Right lobe of liver (tissue), 6 donors: ENCODE results near the gene JMY. TPM values are rescaled to one million over a fixed set of nuclear protein-coding genes. Genes with fewer than 3 reads are reported as not detected.

Experiments used
- ATAC-seq, 4 donors: fragments of 200-7000 bp; cut with Tn5 transposase; one replicate each; pipeline ENCODE4 v1.9.1; 2020; ENCODE audit warnings: mild to moderate bottlenecking in 4 of 4, moderate library complexity in 4 of 4
- DNase-seq, 3 donors: peaks; one replicate each; pipeline ENCODE4 v3.0.0-alpha.2; 2020
- H3K27ac ChIP-seq, 3 donors: fragments of 200-600 bp; one replicate each; pipeline ENCODE4 v1.8.0; 2022
- H3K27me3 ChIP-seq, 2 donors: fragments of 200-600 bp; one replicate each; pipeline ENCODE4 v1.8.0; 2022
- H3K36me3 ChIP-seq, 4 donors: fragments of 200-600 bp; sonication (generic) in 1 of 4; one replicate each; pipeline versions ENCODE4 v1.5.1 to v1.8.0; 2017 to 2022; ENCODE audit warnings: control low read depth in 1 of 4
- H3K4me1 ChIP-seq, 4 donors: fragments of 200-600 bp; sonication (generic) in 1 of 4; one replicate each; pipeline versions ENCODE4 v1.5.1 to v1.8.0; 2017 to 2022; ENCODE audit warnings: control low read depth in 1 of 4
- H3K4me3 ChIP-seq, 3 donors: fragments of 200-600 bp; one replicate each; pipeline ENCODE4 v1.8.0; 2022
- H3K9me3 ChIP-seq, 4 donors: fragments of 200-600 bp; sonication (generic) in 1 of 4; one replicate each; pipeline versions ENCODE4 v1.5.1 to v1.8.0; 2017 to 2022; ENCODE audit warnings: control low read depth in 1 of 4
- CTCF ChIP-seq, 4 donors: fragments of 200-600 bp in 3 of 4; fragments of 450-650 bp in 1 of 4; IDR thresholded peaks; one replicate each; pipeline versions ENCODE4 v1.5.1 to v1.8.0; 2016 to 2022; ENCODE audit warnings: antibody characterized with exemption in 4 of 4, mild to moderate bottlenecking in 2 of 4
- POLR2A ChIP-seq: fragments of 450-650 bp; IDR thresholded peaks from one replicate; pipeline ENCODE4 v1.6.1; 2017; ENCODE audit warnings: antibody characterized with exemption, mild to moderate bottlenecking
- WGBS: methylation state at CpG from one replicate; pipeline ENCODE4 v1.1.6; 2018; ENCODE audit warnings: low coverage, low lambda C conversion rate; ENCODE audit not compliant: insufficient coverage; ENCODE audit errors: missing lambda C conversion rate; 5-methylcytosine and 5-hydroxymethylcytosine counted together
- intact Hi-C, 2 donors: fragments of 100-400 bp; cut with DNase I; formaldehyde crosslinking; loops; one replicate each; pipeline versions ENCODE4 v1.11.2 to v1.14.1; 2022
- total RNA-seq, 6 experiments: library from RNA; depleted of rRNA in 2 of 6; stranded (reverse); fragments of >200 nt in 2 of 6; fragmentation: NEBNext Ultra II Directional in 3 of 6; extraction: Animal tissue kit (Norgen Biotek cat#: 25700) in 3 of 6; gene quantifications; one replicate each; pipeline versions ENCODE4 v1.1.0 to v1.2.4, GENCODE V29; 2016 to 2023
- donor health status: DM: no; HTN: yes; CAD: no.
- donor health status: DM: no; HTN: no; CAD: no.
- donor health status: DM: no; HTN: no; CAD: no.
- donor health status: DM: no; HTN: yes; CAD: no.
- donor health status: DM: no; HTN: yes; CAD: no.

The JMY gene
- total RNA-seq, 6 experiments from 2014 or later, result 3.6 to 8.3 (median 6.8) TPM

- Histone ChIP-seq H3K36me3 (no peaks in the 10 kb centered on the region), H3K27ac (peak overlapping the region; percentile 96 to 98 (median 97)), H3K27me3 (no peaks in the 10 kb centered on the region), H3K9me3 (no peaks in the 10 kb centered on the region), H3K4me3 (peak overlapping the region; percentile 77 to 90 (median 80)), H3K4me1 (peaks cover 0 to 30% (median 12%) of the 10 kb centered on the region in 4 donors)
- intact Hi-C loops, result no loop called here
- TF ChIP-seq CTCF (IDR thresholded peaks at IDR 0.05) (no peak), POLR2A (no peak)
- ATAC-seq (peak in 1 of 4 donors; percentile 1), DNase-seq (no peak)
- WGBS, result 7% methylated on average over 14 of the region's 14 CpGs
Measured at GRCh38 chr5:79237740-79238560, 2.0 kb downstream of the JMY start.

GRCh38 chr5:79240561-79240960 lies 4.6 kb downstream of the JMY start:
- TF ChIP-seq POLR2A (no peak), CTCF (IDR thresholded peaks at IDR 0.05) (no peak)
- Histone ChIP-seq H3K36me3 (no peaks in the 10 kb centered on the region), H3K27ac (no peak overlapping the region), H3K27me3 (no peaks in the 10 kb centered on the region), H3K9me3 (no peaks in the 10 kb centered on the region), H3K4me1 (peaks cover 0 to 18% (median 8%) of the 10 kb centered on the region in 4 donors), H3K4me3 (no peak overlapping the region)
- intact Hi-C loops, result no loop called here
- 81% methylated on average over 2 of the region's 2 CpGs for WGBS
- ATAC-seq (no peak), DNase-seq (no peak)

GRCh38 chr5:79241535-79241979 lies 5.6 kb downstream of the JMY start:
- no peaks in the 10 kb centered on the region for H3K9me3 ChIP-seq
- no peak overlapping the region for H3K4me3 ChIP-seq
- WGBS, result 90% methylated on average over 3 of the region's 4 CpGs
- H3K27ac ChIP-seq, result no peak overlapping the region
- H3K36me3 ChIP-seq, result no peaks in the 10 kb centered on the region
- no peaks in the 10 kb centered on the region for H3K27me3 ChIP-seq
- intact Hi-C loops, result no loop called here
- no peak for ATAC-seq
- DNase-seq, result no peak
- peaks cover 0 to 18% (median 8%) of the 10 kb centered on the region in 4 donors for H3K4me1 ChIP-seq
- TF ChIP-seq POLR2A (no peak), CTCF (IDR thresholded peaks at IDR 0.05) (no peak)

- WGBS, result 76% methylated on average over 4 of the region's 5 CpGs
- intact Hi-C loops, result no loop called here
Measured at GRCh38 chr5:79242242-79243039, 6.5 kb downstream of the JMY start.

More at GRCh38 chr5:79242242-79243039, 6.5 kb downstream of the JMY start:
- H3K27ac ChIP-seq, result no peak overlapping the region
- H3K36me3 ChIP-seq, result no peaks in the 10 kb centered on the region
- DNase-seq (no peak), ATAC-seq (no peak)
- H3K4me1 ChIP-seq, result peaks cover 0 to 18% (median 8%) of the 10 kb centered on the region in 4 donors
- H3K9me3 ChIP-seq, result no peaks in the 10 kb centered on the region
- no peak overlapping the region for H3K4me3 ChIP-seq
- no peaks in the 10 kb centered on the region for H3K27me3 ChIP-seq
- no peak for TF ChIP-seq POLR2A
- TF ChIP-seq CTCF (IDR thresholded peaks at IDR 0.05), result no peak
